K562 (cell line): Measurements from ENCODE around the gene RARRES2. TPM values are rescaled to one million over a fixed set of nuclear protein-coding genes. Genes with fewer than 3 reads are reported as not detected.

Experiments used
- ATAC-seq: fragments of 200-7000 bp; cut with Tn5 transposase; 3 replicates; pipeline ENCODE4 v1.9.1; 2020; ENCODE audit warnings: moderate library complexity
- BruUV-seq: library from RNA; stranded (reverse); fragments of 400-500 nt; replicated peaks from 2 replicates; lab custom pipeline; 2021; lab: Mats Ljungman, UMichigan
- CTCF ChIA-PET: fragments of 300-600 bp; formaldehyde crosslinking; extraction: SDS; loops from one replicate; lab custom pipeline; 2021; ENCODE audit warnings: low intra/inter-chr PET ratio; lab: Yijun Ruan, JAX
- POLR2A ChIA-PET: fragments of 300-600, 350-650 bp; sonication (Branson Sonifier 250); formaldehyde crosslinking; extraction: SDS; loops from one replicate; lab custom pipeline; 2021; ENCODE audit warnings: antibody characterized with exemption, inconsistent platforms; lab: Yijun Ruan, JAX
- DNase-seq, 4 experiments: peaks; one replicate each; pipeline versions ENCODE4 v3.0.0 to v3.0.0-alpha.2; 2011 to 2018; ENCODE audit warnings: low spot score in 3 of 4, mixed read lengths in 3 of 4; ENCODE audit errors: extremely low read depth in 1 of 4
- FAIRE-seq: peaks from 2 replicates; lab custom pipeline; 2011; peaks lifted over from hg19 to GRCh38; lab: Jason Lieb, UNC
- H2AFZ ChIP-seq: 2 replicates; pipeline ENCODE4 v1.6.0; 2011; ENCODE audit warnings: low read depth, low read length, control low read depth, inconsistent platforms
- H3K27ac ChIP-seq: fragments of 200-600 bp; 3 replicates; pipeline ENCODE4 v1.8.0; 2011; ENCODE audit warnings: low read depth, mild to moderate bottlenecking, control low read depth, inconsistent platforms, low read length, moderate library complexity, mixed read lengths; ENCODE audit errors: extremely low read depth
- H3K27me3 ChIP-seq, 2 experiments: fragments of 300-600 bp in 1 of 2; 2 replicates in 1 of 2; 3 replicates in 1 of 2; pipeline versions ENCODE4 v1.6.0 to v1.8.0; 2011; ENCODE audit warnings: inconsistent platforms in 2 of 2, low read length in 2 of 2, mild to moderate bottlenecking in 1 of 2, mixed read lengths in 1 of 2, moderate library complexity in 1 of 2; ENCODE audit not compliant: control insufficient read depth in 2 of 2, insufficient read depth in 2 of 2
- H3K36me3 ChIP-seq: fragments of 300-600 bp; 3 replicates; pipeline ENCODE4 v1.8.0; 2011; ENCODE audit warnings: mild to moderate bottlenecking, low read length, inconsistent platforms; ENCODE audit not compliant: control insufficient read depth, insufficient read depth
- H3K4me1 ChIP-seq, 2 experiments: fragments of 200-600 bp in 1 of 2; replicated peaks in 1 of 2; 2 replicates in 1 of 2; 3 replicates in 1 of 2; pipeline versions ENCODE4 v1.5.1 to v1.8.0; 2011; ENCODE audit warnings: inconsistent platforms in 2 of 2, low read length in 2 of 2, mild to moderate bottlenecking in 1 of 2, mixed read lengths in 1 of 2, moderate library complexity in 1 of 2; ENCODE audit not compliant: control insufficient read depth in 2 of 2, insufficient read depth in 2 of 2
- H3K4me2 ChIP-seq: 2 replicates; pipeline ENCODE4 v1.6.1; 2011; ENCODE audit warnings: low read length, control low read depth, inconsistent platforms, mixed read lengths; ENCODE audit not compliant: insufficient read depth
- H3K4me3 ChIP-seq: fragments of 200-600 bp; sonication (generic), shearing (Covaris generic); 2 replicates; pipeline ENCODE4 v1.5.1; 2016; ENCODE audit warnings: control low read depth, inconsistent platforms
- H3K79me2 ChIP-seq: fragments of 200-600 bp; 3 replicates; pipeline ENCODE4 v1.8.0; 2011; ENCODE audit warnings: low read length, inconsistent platforms; ENCODE audit not compliant: control insufficient read depth, insufficient read depth
- H3K9ac ChIP-seq, 2 experiments: 2 replicates each; pipeline versions ENCODE4 v1.6.0 to v1.6.1; 2011; ENCODE audit warnings: low read depth in 2 of 2, low read length in 2 of 2, control low read depth in 1 of 2, inconsistent platforms in 1 of 2, mild to moderate bottlenecking in 1 of 2, mixed read lengths in 1 of 2; ENCODE audit not compliant: insufficient read depth in 1 of 2
- H3K9me1 ChIP-seq: one replicate; pipeline ENCODE4 v1.6.0; 2011; ENCODE audit warnings: inconsistent platforms, mild to moderate bottlenecking, low read length, moderate library complexity; ENCODE audit not compliant: control insufficient read depth, insufficient read depth
- H3K9me3 ChIP-seq: replicated peaks from 2 replicates; pipeline ENCODE4 v1.5.1; 2011; ENCODE audit warnings: low read depth, low read length, inconsistent platforms; ENCODE audit not compliant: control insufficient read depth, insufficient read depth
- H4K20me1 ChIP-seq: replicated peaks from 2 replicates; pipeline ENCODE4 v1.6.1; 2011; ENCODE audit warnings: low read length, inconsistent platforms, mixed read lengths; ENCODE audit not compliant: control insufficient read depth, insufficient read depth
- EGR1 ChIP-seq: fragments of 450-650 bp; conservative IDR thresholded peaks from 2 replicates; pipeline ENCODE4 v1.6.1; 2017; ENCODE audit warnings: mild to moderate bottlenecking
- TEAD1 ChIP-seq, 2 experiments: fragments of 450-650 bp in 1 of 2; sonication (generic) in 1 of 2; formaldehyde crosslinking; IDR thresholded peaks; 2 replicates each; pipeline versions ENCODE4 v1.4.0 to v1.8.0; 2020 to 2022; ENCODE audit warnings: mild to moderate bottlenecking in 2 of 2, missing genetic modification reagents in 1 of 2
- XRCC3 ChIP-seq: fragments of 450-650 bp; IDR thresholded peaks from 2 replicates; pipeline ENCODE4 v1.6.1; 2017; ENCODE audit warnings: mild to moderate bottlenecking, moderate library complexity
- WGBS: fragments of 100-300 bp; shearing (Covaris generic); methylation state at CpG from one replicate; pipeline ENCODE4 v1.1.6; 2016; ENCODE audit warnings: low coverage, mixed read lengths; ENCODE audit not compliant: insufficient coverage; ENCODE audit errors: missing lambda C conversion rate; 5-methylcytosine and 5-hydroxymethylcytosine counted together
- in situ Hi-C: fragments of 300-500 bp; cut with MboI; formaldehyde crosslinking; loops from 4 replicates; pipeline ENCODE4 v1.15.0; 2018; ENCODE audit warnings: inconsistent platforms, mixed read lengths
- intact Hi-C: fragments of 100-400 bp; cut with micrococcal nuclease; formaldehyde crosslinking; loops from 2 replicates; pipeline ENCODE4 v1.14.2; 2022
- polyA plus RNA-seq, 8 experiments: library from polyadenylated mRNA; depleted of rRNA in 4 of 8; stranded (reverse) in 5 of 8; unstranded in 3 of 8; fragments of >200 nt; fragmentation: Nextera tagmentation in 2 of 8; fragmentation: Illumina TruSeq in 1 of 8; extraction: Ambion mirVana in 2 of 8; extraction: Trizol in 1 of 8; gene quantifications; 2 replicates each; pipeline versions ENCODE4 v1.2.1 to v1.2.3, GENCODE V29; 2011 to 2014; ENCODE audit warnings: inconsistent platforms in 1 of 8, missing spikeins in 1 of 8
- total RNA-seq, 7 experiments: library from RNA; depleted of rRNA in 6 of 7; stranded (reverse); fragments of >200 nt in 6 of 7; fragmentation: Illumina TruSeq in 2 of 7; extraction: Trizol in 2 of 7; gene quantifications; 2 replicates each; pipeline versions ENCODE4 v1.2.1 to v1.2.3, GENCODE V29; 2011 to 2021; ENCODE audit warnings: low replicate concordance in 1 of 7
- TF ChIP-seq, protein P1 (sequence below), 3 experiments: fragments of 200-800 bp in 1 of 3; sonication (Bioruptor generic) in 1 of 3; sonication (generic) in 1 of 3; formaldehyde crosslinking in 1 of 3; IDR thresholded peaks; 2 replicates each; pipeline versions ENCODE4 v1.6.1 to v1.8.0; 2016 to 2022; ENCODE audit warnings: mild to moderate bottlenecking in 2 of 3, missing compliant biosample characterization in 2 of 3, missing genetic modification characterization in 2 of 3, missing genetic modification reagents in 1 of 3
- TF ChIP-seq, protein P2 (sequence below): fragments of 250-450 bp; sonication (Bioruptor Pico); IDR thresholded peaks from 2 replicates; pipeline ENCODE4 v1.8.0; 2022; ENCODE audit warnings: moderate library complexity, mild to moderate bottlenecking, inconsistent platforms

Gene RARRES2
- total and polyA plus RNA-seq, 9 of the 15 experiments (the other 6 are each of a cell fraction or from before 2014, with no cell fraction given): 0.11 to 1.7 (median 0.23) TPM; not detected in 6

DNA sequence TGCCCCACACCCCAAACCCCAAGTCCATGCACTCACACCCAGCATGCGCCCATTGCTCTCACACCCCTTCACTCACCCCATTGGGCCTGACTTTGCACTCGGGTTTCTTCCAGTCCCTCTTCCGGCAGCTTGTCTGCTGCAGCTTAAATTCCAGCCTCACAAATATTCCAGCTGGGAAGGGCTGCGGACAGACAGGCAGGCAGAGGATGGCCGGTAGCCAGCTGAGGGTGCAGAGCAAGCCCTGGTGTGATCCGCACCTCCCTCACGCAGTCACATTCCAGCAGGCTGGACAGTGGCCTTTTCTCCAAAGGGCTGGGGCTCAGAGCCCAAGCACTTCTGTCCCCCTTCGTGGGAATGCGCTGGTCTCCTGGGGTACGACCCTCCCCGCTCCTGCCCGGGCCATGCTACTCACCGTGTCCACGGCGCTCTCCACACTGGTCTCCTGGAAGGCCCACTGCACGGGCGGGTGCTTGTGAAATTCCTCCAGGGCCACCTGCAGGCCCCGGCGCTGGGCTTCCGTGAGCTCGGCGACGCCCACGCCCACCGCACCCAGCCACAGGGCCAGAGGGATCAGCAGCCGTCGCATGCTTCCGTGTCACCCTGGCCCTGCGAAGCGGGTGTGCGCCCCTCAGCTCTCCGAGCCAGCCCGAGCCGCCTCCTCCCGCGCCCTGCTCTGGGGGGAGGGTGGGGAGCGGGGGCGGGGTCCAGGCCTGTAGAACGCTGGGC is 1.2 kb downstream of the RARRES2 start (continued):
- TF ChIP-seq, protein P1, sequence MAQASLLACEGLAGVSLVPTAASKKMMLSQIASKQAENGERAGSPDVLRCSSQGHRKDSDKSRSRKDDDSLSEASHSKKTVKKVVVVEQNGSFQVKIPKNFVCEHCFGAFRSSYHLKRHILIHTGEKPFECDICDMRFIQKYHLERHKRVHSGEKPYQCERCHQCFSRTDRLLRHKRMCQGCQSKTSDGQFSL (CRISPR knock-in tag; IDR thresholded peaks at IDR 0.05): 0 out of 2 replicates have a peak, but pooled peaks have one; percentile 27
- TF ChIP-seq, protein P1 (tag; IDR thresholded peaks at IDR 0.05): no peak
- peak in 1 of 2 experiments; percentile 37; a peak in 1 of 4 replicates for TF ChIP-seq TEAD1 (CRISPR knock-in tag; IDR thresholded peaks at IDR 0.05)
- TF ChIP-seq, protein P2, sequence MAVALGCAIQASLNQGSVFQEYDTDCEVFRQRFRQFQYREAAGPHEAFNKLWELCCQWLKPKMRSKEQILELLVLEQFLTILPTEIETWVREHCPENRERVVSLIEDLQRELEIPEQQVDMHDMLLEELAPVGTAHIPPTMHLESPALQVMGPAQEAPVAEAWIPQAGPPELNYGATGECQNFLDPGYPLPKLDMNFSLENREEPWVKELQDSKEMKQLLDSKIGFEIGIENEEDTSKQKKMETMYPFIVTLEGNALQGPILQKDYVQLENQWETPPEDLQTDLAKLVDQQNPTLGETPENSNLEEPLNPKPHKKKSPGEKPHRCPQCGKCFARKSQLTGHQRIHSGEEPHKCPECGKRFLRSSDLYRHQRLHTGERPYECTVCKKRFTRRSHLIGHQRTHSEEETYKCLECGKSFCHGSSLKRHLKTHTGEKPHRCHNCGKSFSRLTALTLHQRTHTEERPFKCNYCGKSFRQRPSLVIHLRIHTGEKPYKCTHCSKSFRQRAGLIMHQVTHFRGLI (CRISPR knock-in tag): no peak

DNA sequence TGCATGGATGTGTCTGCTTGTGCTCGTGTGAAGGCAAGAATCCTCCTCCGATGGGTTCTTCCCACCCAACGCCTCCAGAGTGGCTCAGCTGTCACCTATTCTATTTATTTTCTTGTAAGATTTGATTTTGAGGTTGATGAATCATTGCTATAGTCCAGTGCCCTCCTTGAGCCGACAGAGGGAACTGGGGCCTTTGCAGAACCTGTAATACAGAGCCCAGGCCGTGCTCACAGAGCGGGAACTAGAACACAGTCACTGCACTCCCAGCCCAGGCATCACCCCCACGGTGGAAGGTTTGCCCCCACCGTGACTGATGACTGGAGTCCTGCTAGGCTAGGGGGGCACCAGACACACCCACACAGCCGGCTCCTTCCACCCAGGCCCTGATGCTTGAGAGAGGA is 2.0 kb downstream of the RARRES2 start:
- in situ Hi-C loops (no loop called here), intact Hi-C loops (no loop called here)
- Histone ChIP-seq H2AFZ (no peak overlapping the region), H3K27ac (no peak overlapping the region), H3K9me1 (peaks cover 6% of the 10 kb centered on the region), H3K36me3 (peaks cover 24% of the 10 kb centered on the region; the same call in 2 of the 3 replicates), H3K4me1 (peaks cover 0 to 37% of the 10 kb centered on the region in 2 experiments; a peak in 3 of 5 replicates), H3K9me3 (no peaks in the 10 kb centered on the region), H3K9ac (peak overlapping the region in 1 of 2 experiments; percentile 27; a peak in 2 of 4 replicates), H3K79me2 (no peaks in the 10 kb centered on the region), H3K4me3 (no peak overlapping the region), H4K20me1 (peaks cover 5% of the 10 kb centered on the region; the same call in 1 of the 2 replicates), H3K4me2 (no peak overlapping the region)
- FAIRE-seq (no peak), ATAC-seq (no peak), DNase-seq (peak in 1 of 4 experiments; percentile 14)
- no TSS peak for BruUV-seq
- POLR2A ChIA-PET: interaction anchor here (0.7 to 1.2 kb wide), 4 partner anchors 10 to 29 kb away, joined by 3 to 7 read pairs (median 3); partner anchors contain the start of gene REPIN1
- WGBS: 41% methylated on average over 9 of the region's 9 CpGs
- CTCF ChIA-PET: no interaction called here
- no peak for TF ChIP-seq XRCC3
- TF ChIP-seq EGR1: 0 out of 2 replicates have a peak, but pooled peaks have one; percentile 10
- TF ChIP-seq, all 486 proteins: peak for 1
- peaks cover 8 to 15% of the 10 kb centered on the region in 2 experiments; a peak in 4 of 5 replicates for H3K27me3 ChIP-seq
